ENCODE measurements around the gene HDC.

Gene HDC

DNA sequence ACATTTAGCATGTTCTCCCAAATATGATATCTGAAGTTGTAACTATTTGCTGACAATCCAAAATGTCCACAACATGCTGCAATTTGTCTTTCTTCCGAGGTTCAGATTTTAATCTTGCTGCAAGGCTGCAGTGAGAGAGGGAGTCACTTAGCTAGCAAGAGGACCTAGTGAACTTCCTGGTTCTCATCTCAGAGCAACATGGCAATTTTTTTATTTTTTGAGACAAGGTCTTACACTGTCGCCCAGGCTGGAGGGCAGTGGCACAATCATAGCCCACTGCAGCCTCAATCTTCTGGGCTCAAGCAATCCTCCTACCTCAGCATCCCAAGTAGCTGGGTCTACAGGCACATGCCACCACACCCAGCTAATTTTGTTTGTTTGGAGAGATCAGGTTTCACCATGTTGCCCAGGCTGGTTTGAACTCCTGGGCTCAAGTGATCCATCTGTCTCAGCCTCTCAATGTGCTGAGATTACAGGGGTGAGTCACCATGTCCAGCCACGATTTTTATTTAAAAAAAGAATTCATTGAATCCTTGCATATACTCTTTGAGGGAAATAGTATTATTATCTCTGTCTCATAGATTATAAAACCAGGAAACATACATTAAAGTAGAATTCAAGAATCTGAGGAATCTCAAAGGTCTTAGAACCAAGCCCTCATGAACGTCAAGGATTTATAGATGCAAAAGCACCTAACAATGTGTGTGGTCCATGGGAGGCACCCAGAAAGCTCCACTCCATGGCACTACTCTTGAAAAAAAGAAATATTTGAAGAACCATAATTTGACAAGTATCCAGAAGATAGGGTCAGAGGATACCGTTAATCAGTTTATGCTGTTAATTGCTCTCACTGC is 9.1 kb downstream of the HDC start:
- DNase-seq (ENCODE audit: low read depth in 2 of 2): no peak

DNA sequence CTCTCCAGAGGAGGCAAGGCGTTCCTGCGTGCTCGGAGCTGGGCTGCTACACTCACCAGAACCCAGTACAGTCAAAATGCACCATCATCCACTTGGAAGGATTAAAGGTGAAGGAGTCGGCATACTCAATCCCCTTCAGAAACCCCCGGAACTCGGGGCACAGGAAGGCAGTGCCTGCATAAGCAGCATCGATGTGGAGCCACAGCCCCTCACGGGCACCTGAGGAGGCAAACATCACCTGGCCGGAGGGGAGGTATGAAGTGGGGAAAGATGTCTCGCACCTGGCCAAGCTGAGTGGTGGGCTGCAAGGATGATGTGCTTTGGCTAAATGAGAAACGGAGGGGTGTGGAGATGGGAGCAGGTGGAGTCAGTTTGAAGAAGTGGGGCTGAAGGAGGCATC is 13.0 kb downstream of the HDC start:
- DNase-seq (ENCODE audit: low read depth in 2 of 2): no peak

DNA sequence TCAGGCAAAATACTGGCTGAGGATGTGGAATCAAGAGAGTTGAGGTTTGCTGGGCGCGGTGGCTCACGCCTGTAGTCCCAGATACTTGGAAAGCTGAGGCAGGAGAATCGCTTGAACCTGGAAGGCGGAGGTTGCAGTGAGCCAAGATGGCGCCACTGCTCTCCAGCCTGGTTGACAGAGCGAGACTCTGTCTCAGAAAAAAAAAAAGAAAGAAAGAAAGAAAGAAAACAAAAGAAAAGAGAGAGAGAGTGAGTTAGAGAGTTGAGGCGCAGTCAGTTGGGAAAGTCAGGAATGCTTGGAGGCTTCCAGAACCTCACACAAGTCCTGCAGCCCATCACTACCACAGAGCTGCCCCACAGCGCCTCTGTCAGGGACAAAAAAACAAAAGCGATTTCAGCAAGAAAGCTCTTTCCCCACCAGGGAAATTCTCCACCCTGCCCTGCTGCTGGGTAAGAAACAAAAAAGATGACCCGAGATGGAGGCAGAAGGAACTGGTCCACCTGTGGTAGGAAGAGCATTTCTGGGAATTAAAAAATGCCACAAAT is 13.8 kb downstream of the HDC start:
- DNase-seq (ENCODE audit: low read depth in 2 of 2): no peak

DNA sequence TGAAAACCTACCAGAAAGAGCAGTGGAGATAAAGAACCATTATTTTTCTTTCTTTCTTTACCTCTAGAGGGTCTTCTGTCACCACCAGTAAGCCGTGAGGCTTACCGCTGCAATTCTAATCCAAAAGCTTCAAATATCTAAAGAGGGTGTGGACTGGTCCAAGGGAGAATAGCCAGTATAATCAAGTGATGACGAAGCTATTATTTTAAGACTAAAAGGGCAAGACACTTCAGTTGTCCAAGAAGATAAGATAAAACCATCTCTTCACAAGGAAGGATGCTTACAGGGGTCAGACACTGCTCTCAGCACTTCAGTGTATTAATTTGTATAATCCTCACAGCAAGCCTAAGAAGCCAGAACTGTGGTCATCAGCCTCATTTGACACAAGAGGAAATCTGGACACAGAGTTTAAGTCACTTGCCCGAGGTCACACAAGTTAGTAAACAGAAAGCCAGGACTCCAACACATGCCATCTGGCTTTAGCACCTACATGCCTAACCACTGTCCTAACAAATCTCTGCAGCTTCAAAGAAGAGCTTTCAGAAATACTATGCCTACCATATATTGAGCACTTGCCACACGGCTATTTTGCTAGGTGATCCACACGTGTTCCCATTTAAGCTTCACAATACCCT is 14.6 kb downstream of the HDC start:
- no peak for DNase-seq (ENCODE audit: low read depth in 2 of 2)

DNA sequence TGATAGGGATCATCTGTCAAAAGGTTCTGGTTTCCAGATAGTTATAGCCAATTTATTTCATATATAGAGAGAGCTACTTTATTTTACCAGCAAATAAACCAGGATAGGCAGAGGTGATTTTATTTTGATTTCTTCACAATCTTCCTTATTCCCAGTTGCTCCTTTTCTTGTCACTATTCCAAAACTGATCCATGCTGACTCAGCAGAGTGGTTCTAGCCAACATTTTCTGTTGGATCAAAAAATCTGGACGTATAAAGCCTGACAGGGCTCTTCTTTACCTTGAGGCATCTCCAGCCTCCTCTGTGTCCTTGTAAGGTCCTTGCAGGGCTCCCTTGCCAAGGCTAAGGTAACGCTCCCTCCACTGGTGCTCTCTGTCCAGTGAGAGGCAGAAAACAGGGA is 15.8 kb downstream of the HDC start:
- DNase-seq (ENCODE audit: low read depth in 2 of 2): no peak

DNA sequence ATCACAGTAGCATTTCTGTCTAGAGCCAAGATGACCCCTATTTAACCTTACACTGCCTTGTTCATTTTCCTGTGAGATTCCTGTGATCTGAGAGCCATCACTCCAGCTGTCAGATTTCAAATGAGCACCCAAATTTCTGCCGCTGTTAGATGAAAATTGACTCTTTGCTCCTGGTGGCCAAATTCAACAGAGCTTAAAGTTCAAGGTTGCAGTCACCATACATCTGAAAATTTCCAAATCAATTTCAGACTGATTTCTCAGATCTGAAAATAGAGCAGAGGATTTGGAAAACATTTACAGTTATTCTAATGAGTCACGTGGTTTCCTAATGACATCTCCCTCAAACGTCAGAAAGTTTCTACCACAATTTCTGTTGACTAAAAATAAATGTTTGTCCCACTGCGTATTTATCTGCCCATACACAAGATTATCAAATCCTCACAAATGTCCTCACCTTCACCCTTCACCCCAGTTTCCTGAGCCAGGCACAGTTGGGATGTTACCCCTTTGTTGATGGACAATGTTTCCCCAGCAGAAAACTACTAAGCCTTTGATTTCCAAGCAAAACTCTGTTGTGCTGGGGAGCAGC is 16.4 kb downstream of the HDC start:
- DNase-seq (ENCODE audit: low read depth in 2 of 2): no peak

DNA sequence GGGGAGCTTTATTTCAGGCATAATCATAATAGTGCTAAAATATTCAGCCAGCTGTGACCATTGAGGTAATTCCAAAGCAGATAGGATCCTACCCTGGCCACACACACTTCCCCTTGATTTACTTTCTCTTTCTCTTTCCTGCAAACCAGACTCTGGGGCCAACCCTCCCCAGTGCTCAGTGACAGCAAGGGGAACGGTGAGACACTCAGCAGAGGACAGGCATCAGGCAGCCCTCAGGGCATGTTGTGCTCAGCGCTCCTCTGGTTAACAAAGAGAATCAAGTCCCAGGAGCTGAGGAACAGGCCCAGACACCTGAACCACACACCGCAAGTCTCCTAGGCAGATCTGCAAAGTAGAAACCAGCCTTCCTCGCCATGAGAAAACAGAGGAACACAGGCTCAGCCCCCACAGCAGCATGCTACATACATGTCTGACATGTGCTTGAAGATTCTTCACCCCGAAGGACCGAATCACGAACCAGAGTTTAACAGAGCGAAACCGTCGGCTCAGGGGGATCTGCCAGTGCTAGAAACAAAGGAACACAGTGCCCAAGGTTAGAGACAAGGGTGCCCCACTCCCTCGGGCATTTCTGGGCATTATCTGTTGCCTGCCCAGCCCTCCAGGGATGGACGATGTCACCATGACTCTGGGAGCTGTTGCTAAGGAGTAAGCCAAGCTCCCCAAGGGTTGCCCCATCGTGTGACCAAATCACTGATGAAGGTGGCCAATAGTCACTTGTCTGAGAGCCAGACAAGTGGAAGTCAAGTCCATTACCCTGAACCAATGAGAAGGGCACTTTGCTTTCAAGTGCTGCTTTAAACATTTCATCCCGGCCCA is 17.5 kb downstream of the HDC start:
- DNase-seq (ENCODE audit: low read depth in 2 of 2): peak; percentile 15 to 33

DNA sequence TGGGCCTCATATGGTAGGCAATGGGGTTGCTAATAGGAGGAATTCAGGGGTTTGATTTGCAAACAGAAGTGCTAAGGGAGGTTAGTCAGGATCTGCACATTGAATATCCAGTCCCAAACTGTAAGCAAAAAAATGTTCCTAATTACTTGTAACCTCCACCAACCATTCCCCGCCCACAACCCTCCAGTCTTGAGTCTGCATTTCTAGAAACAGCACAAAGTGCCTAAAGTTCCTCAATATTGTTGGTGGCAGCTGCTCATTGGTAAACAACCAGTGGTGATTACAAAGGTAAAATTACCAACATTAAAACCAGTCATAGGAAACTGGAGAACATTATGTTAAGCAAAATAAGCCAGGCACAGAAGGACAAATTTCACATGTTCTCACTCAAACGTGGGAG is 18.9 kb downstream of the HDC start:
- DNase-seq (ENCODE audit: low read depth in 2 of 2): no peak

DNA sequence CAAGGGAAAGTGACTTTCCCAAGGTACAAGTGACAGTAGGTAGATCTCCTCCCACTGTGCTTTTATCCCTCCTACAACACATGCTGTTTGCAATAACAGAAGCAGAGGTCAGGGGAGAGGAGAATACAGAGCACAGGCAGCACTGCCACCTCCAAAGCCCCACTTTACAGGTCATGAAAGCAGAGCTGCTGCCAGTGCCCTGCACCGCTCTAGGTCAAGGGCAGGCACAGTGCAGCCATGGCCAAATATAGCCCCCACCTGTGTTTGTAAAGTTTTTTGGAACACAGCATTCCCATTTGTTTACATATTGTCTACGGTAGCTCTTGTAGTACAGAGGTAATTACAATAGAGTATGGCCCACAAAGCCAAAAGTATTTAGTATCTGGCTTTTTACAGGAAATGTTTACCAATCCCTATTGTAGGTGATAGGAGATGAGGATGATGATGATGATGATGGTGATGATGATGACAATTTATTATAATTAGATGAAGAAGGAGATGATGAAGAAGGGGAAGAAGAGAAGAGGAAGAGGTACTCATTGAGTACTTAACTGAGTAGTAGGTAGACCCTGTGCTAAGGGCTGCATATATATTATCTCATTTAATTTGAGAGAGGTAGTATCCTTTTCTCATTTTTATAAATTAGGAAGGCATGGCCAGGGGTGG is 20.4 kb downstream of the HDC start:
- DNase-seq (ENCODE audit: low read depth in 2 of 2): no peak

DNA sequence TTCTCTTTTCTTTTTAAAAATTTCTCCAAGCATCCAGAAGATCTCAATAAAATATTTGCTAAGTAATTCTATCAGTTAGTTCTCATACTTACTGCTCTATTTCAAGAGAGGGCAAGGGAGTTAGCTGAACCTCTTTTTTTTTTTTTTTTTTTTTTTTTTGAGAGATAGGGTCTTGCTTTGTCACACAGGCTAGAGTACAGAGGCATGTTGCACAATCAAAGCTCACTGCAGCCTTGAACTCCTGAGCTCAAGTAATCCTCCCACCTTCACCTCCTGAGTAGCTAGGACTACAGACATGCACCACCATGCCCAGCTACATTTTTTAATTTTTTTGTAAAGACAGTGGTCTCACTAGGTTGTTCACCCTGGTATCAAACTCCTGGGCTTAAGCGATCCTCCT is 21.4 kb downstream of the HDC start:
- DNase-seq (ENCODE audit: low read depth in 2 of 2): no peak

DNA sequence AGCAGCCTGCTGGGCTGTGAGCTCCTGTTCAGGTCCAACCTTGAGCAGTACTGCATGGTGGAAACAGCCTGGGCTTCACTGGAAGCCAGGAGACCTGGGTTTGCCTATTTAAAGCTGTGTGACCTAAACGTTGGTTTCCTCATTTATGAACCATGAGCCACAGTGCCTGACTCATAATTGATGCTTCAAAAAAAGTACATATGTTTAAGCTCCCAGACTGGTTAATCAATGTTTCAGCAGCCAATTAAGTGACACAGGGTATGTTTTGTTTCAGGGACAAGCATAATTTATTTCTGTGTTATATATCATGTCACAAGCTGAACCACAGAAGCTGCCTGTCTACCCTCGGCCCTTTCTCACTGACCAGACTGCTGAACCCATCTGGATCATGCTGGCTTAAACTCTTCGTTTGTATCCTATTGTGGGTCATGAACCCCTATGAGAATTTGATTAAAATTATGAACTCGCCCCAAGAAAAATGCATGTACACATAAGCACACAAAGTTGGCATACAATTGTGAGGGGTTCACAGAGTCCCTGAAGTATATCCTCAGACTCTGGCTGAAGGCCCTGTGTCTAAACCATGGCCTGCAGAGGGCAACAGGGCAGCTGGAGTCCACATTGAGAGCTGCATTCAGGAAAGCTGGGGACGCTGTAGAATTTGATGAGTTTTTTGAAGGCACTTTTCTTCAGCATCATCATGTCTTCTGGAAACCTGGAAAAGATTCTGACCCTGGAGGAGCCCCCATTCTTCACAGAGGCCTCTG is 23.7 kb downstream of the HDC start:
- DNase-seq (ENCODE audit: low read depth in 2 of 2): no peak

DNA sequence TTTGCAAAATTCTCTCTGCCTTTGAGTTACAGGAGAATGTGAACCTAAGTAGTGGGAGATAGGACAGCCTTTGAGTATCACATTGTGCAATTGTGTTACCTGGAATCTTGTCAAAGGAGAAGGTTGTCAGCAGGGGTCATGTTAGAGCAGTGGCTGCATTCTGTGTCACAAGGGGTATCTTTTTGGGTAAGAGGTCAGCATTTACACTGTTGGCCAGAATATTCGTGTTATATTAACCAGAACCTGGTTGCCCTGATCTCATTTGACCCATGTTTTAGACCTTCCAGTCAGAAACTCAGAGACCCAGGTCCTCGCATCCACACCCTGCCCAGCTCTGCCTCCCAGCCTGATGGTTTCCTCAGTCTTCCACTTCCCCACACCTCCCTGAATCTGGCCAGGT is 27.3 kb downstream of the HDC start:
- DNase-seq (ENCODE audit: low read depth in 2 of 2): no peak

DNA sequence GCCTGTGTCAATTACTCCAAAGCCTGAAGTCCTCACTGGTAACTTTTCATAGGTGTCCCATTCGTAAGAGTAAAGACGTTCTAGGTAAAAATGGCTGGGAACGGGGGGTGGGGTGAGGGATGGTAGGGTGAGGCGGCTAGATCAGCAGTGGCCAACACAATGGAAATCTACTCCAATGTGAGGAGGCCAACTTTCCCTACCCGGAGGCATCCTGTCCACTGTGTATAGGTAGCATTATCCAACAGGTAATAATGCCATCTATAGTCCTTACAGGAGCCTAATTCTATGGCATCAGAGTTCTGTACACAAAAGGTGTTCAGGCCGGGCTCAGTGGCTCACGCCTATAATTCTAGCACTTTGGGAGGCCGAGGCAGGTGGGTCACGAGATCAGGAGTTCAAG is 29.1 kb downstream of the HDC start:
- no peak for DNase-seq (ENCODE audit: low read depth in 2 of 2)

DNA sequence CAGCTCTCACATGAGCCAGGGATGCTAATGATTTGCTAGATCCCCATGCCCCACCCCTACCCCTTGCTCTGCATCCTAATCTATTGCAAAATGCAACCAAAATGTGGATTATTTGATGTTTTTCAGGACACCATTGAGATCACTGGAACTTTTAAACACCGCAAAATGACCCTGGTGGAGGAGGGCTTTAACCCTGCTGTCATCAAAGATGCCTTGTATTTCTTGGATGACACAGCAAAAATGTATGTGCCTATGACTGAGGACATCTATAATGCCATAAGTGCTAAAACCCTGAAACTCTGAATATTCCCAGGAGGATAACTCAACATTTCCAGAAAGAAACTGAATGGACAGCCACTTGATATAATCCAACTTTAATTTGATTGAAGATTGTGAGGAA is 29.7 kb downstream of the HDC start:
- no peak for DNase-seq (ENCODE audit: low read depth in 2 of 2)

DNA sequence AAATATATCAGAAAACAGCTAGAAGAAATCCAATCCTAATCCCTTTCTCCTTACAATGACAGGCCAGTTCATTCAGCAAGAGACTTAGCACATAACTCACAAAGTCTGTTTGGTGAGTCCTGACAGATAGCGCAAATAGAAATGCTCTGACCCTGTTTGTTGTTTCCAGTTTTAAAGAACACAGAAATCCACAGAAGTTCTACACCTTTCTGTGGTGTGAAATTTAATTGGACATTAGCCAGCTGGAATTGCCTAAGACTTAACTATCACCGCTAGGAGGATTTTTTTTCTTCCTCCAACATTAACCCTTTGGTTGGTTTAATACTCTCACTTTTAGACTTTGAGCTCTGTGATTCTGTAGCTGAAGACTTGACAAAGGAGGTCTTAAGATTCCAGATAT is 30.8 kb downstream of the HDC start:
- no peak for DNase-seq (ENCODE audit: low read depth in 2 of 2)

DNA sequence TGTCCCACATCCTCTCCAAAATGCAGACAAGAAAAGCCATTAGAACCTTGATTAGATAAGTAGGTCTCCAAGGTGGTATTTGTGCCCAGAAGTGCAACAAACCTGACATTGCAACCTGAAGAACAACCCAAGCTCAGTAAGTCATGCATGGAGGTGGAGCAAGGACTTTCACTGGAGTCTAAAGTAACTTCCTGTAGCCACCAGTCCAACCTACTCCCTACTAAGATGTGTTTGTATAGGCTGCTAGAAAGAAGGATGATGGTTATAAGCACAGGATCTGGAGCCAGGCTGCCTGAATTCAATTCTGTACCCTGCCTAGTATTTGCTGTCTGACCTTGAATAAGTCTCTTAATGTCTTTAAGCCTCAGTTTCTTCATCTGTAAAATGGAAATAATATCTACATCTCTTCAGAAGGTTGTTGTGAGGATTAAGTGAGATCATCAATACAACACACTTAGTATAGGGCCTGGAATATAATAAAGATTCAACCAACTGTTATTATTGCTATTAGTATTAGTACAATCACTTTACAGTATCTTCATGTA is 32.3 kb downstream of the HDC start:
- no peak for DNase-seq (ENCODE audit: low read depth in 2 of 2)

DNA sequence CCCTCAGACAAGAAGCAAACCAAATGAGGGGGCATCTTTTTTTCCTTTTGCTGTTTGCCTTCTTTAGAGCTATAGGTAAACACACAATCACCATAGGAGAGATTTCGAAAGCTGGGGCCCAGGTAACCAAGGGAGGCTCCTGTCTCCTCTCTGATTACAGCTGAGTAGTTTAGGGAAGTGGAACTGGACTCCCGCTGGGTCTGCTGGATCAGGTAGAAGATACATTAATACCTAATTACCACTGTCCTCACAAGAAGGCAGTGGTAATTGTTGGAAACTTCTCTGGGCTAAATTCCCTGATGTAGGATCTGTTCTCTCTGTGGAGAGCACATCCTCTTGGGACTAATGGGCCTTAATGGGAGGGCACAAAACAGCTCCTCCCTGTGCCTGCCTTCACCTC is 32.7 kb downstream of the HDC start:
- DNase-seq (ENCODE audit: low read depth in 2 of 2): no peak

DNA sequence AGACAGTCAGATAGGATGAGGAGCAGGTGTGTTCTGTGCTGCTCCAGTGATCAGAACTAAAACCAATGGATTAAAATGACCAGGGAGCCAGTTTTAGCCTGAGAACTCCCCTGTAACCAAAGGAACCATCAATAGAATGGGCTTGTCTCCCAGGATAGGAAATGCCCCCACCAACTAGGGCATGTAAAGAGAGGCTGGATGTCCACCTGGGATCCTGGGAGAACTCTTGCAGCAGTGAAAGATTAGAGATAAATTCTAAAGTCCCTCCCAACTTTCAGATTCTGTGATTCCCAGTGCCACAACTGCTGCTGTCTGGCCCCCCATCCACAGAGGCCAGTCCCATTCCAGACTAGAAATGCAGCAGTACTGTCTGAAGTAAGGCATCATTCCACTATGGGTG is 33.8 kb downstream of the HDC start:
- no peak for DNase-seq (ENCODE audit: low read depth in 2 of 2)

DNA sequence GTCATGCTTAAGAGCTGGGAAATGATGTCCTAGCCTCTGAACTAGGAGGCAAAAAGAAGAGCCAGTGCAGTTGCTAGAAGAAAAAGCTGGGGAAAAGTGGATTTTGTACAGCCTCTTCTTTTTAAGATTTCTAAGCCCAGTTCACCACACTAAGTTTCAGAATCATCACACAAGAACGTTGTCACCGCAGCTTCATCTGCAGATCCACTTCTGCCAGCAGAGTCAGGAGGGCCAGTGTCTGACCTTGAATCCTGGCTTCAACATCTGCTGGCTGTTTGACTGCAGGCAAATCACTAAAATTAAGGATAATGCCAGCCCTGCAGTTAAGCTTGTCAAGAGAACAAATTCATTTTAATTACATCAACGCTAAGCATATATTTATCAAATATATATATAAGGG is 36.2 kb downstream of the HDC start:
- DNase-seq (ENCODE audit: low read depth in 2 of 2): no peak

DNA sequence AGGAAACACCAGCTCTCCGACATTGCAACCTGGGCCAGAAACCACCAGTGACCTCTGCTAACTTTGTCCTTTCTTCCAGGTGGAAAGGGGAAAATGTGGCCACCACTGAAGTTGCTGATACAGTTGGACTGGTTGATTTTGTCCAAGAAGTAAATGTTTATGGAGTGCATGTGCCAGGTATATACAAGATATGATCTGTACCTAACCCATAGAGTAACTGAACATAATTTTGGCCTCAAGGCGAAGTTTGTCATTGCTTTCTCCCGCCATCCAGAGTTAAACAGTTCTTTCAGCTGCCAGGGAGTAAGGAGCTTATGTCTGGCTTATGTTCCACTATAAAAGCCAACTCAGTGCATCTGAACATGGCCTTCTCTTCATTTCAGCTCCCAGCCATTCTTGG is 36.7 kb downstream of the HDC start:
- DNase-seq (ENCODE audit: low read depth in 2 of 2): no peak

All from stimulated activated CD4-positive, alpha-beta T cell treated with anti-CD3 and anti-CD28 coated beads, Interleukin-12 subunit alpha, Interleukin-12 subunit beta, amount 100 ng/mL, for 24 hours (primary cell).